Hematopoietic multipotent progenitor cell treated with erythropoietin and hydrocortisone succinate and interleukin-3 and kit ligand, for 6 days (in vitro differentiated cells): ENCODE measurements around the gene BRD3.

Experiments used
- DNase-seq: peaks from one replicate; pipeline ENCODE4 v3.0.0-alpha.2; 2015

BRD3 gene

GRCh38 chr9:134035041-134036039 is 32.5 kb downstream of the BRD3 start:
- no peak for DNase-seq

GRCh38 chr9:134034215-134035040 is 33.4 kb downstream of the BRD3 start:
- no peak for DNase-seq

GRCh38 chr9:134033516-134034214 is 34.2 kb downstream of the BRD3 start:
- no peak for DNase-seq

- no peak for DNase-seq
Measured at GRCh38 chr9:134032456-134033222, 35.2 kb downstream of the BRD3 start.

GRCh38 chr9:134031783-134032182 is 36.0 kb downstream of the BRD3 start:
- DNase-seq, result no peak

GRCh38 chr9:134030821-134031470 is 36.9 kb downstream of the BRD3 start:
- no peak for DNase-seq

GRCh38 chr9:134029248-134030226 is 38.3 kb downstream of the BRD3 start:
- DNase-seq, result no peak

GRCh38 chr9:134028575-134029247 is 39.1 kb downstream of the BRD3 start:
- DNase-seq, result no peak

- DNase-seq, result no peak
Measured at GRCh38 chr9:134028076-134028475, 39.8 kb downstream of the BRD3 start.

GRCh38 chr9:134027561-134027960 is 40.3 kb downstream of the BRD3 start:
- no peak for DNase-seq

GRCh38 chr9:134026981-134027380 is 40.8 kb downstream of the BRD3 start:
- DNase-seq, result no peak

GRCh38 chr9:134026581-134026980 is 41.2 kb downstream of the BRD3 start:
- no peak for DNase-seq

GRCh38 chr9:134025606-134026541 is 42.0 kb downstream of the BRD3 start:
- DNase-seq, result peak; percentile 55

- DNase-seq, result peak; percentile 97
Measured at GRCh38 chr9:134024828-134025605, 42.8 kb downstream of the BRD3 start, which contains the start of gene BRD3OS. Gene BRD3OS, plus strand, starts transcription at chr9:134025481. Its CDS starts 1,267 bp downstream, at chr9:134026748.

GRCh38 chr9:134024214-134024792 is 43.5 kb downstream of the BRD3 start:
- DNase-seq, result no peak

GRCh38 chr9:134014946-134015345 is 52.9 kb downstream of the BRD3 start:
- DNase-seq, result no peak

- DNase-seq, result no peak
Measured at GRCh38 chr9:134011401-134011800, 56.4 kb downstream of the BRD3 start.
